ENCODE measurements around the gene ALS2. TPM values are rescaled to one million over a fixed set of nuclear protein-coding genes. Genes with fewer than 3 reads are reported as not detected.

ALS2 gene
- total RNA-seq, 1 experiment from 2014 or later: 38.3 TPM

DNA sequence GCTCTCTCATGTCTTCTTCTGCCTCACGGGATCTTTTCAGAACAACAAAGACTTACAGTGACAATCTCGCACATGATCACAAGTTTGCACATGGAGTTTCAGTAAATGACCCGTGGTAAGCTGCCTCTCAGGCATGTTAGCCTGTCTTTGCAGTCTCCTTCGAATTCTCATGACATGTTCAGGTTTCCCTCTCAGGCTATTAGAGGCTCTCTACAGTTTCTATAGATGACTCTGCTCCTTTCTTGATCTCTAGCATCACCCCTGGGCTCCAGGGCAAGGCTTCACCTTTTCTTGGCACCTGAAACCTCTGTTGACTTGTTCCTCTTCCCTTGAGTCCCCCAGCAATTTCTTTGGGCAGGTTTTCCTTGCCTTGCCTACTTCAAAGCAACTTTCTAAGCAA lies 105.3 kb downstream of the ALS2 start:
- no peak for DNase-seq
- Histone ChIP-seq H3K4me1 (no peaks in the 10 kb centered on the region), H3K9me3 (no peaks in the 10 kb centered on the region), H3K36me3 (ENCODE audit: control insufficient read depth, insufficient read depth, low read length) (no peaks in the 10 kb centered on the region), H3K4me3 (ENCODE audit: low read depth, low read length) (no peak overlapping the region), H3K27me3 (replicated peaks; ENCODE audit: control insufficient read depth, insufficient read depth, low read length) (no peaks in the 10 kb centered on the region)
- TF ChIP-seq, protein P1, sequence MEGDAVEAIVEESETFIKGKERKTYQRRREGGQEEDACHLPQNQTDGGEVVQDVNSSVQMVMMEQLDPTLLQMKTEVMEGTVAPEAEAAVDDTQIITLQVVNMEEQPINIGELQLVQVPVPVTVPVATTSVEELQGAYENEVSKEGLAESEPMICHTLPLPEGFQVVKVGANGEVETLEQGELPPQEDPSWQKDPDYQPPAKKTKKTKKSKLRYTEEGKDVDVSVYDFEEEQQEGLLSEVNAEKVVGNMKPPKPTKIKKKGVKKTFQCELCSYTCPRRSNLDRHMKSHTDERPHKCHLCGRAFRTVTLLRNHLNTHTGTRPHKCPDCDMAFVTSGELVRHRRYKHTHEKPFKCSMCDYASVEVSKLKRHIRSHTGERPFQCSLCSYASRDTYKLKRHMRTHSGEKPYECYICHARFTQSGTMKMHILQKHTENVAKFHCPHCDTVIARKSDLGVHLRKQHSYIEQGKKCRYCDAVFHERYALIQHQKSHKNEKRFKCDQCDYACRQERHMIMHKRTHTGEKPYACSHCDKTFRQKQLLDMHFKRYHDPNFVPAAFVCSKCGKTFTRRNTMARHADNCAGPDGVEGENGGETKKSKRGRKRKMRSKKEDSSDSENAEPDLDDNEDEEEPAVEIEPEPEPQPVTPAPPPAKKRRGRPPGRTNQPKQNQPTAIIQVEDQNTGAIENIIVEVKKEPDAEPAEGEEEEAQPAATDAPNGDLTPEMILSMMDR (IDR thresholded peaks at IDR 0.05; ENCODE audit: insufficient read depth in 1 of 2, low read depth in 1 of 2, low read length in 1 of 2, severe bottlenecking in 1 of 2, unreplicated experiment in 1 of 2): no peak
- intact Hi-C loops (cut with micrococcal nuclease; ENCODE audit: unreplicated experiment): no loop called here
- Mint-ChIP-seq H3K27ac (ENCODE audit: unreplicated experiment) (no peak overlapping the region), H3K36me3 (ENCODE audit: insufficient read depth, unreplicated experiment) (no peaks in the 10 kb centered on the region), H3K27me3 (ENCODE audit: insufficient read depth, unreplicated experiment) (peaks cover 9% of the 10 kb centered on the region), H3K9me3 (ENCODE audit: unreplicated experiment) (no peaks in the 10 kb centered on the region), H3K4me1 (ENCODE audit: low read depth, unreplicated experiment) (no peaks in the 10 kb centered on the region), H3K4me3 (ENCODE audit: unreplicated experiment) (no peak overlapping the region)
- POLR2A ChIA-PET: no interaction called here
- CTCF ChIA-PET: no interaction called here
- no TSS peak for BruUV-seq (replicated peaks)

DNA sequence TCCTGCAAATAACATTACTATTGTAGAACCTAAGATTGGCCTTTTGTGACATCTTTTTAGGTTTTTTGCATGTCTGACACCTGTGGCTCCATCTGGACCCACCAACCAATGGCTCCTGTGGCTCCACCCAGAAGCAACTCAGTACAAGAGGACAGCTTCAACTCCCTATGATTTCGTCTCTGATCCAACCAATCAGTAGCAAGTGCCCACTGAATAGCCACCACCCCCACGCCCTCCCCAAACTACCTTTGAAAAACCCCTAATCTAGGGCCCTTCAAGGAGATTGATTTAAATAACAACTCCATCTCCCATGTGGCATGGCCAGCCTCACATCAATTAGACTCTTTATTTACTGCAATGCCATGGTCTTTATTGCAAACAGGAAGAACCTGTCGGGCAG lies 105.9 kb downstream of the ALS2 start:
- Histone ChIP-seq H3K27me3 (replicated peaks; ENCODE audit: control insufficient read depth, insufficient read depth, low read length) (no peaks in the 10 kb centered on the region), H3K9me3 (no peaks in the 10 kb centered on the region), H3K4me1 (no peaks in the 10 kb centered on the region), H3K36me3 (ENCODE audit: control insufficient read depth, insufficient read depth, low read length) (no peaks in the 10 kb centered on the region), H3K4me3 (ENCODE audit: low read depth, low read length) (no peak overlapping the region)
- CTCF ChIA-PET: no interaction called here
- Mint-ChIP-seq H3K27ac (ENCODE audit: unreplicated experiment) (no peak overlapping the region), H3K9me3 (ENCODE audit: unreplicated experiment) (no peaks in the 10 kb centered on the region), H3K4me3 (ENCODE audit: unreplicated experiment) (no peak overlapping the region), H3K4me1 (ENCODE audit: low read depth, unreplicated experiment) (no peaks in the 10 kb centered on the region), H3K27me3 (ENCODE audit: insufficient read depth, unreplicated experiment) (peaks cover 9% of the 10 kb centered on the region), H3K36me3 (ENCODE audit: insufficient read depth, unreplicated experiment) (no peaks in the 10 kb centered on the region)
- no TSS peak for BruUV-seq (replicated peaks)
- DNase-seq: no peak
- TF ChIP-seq, protein P1 (IDR thresholded peaks at IDR 0.05; ENCODE audit: insufficient read depth in 1 of 2, low read depth in 1 of 2, low read length in 1 of 2, severe bottlenecking in 1 of 2, unreplicated experiment in 1 of 2): no peak
- intact Hi-C loops (cut with micrococcal nuclease; ENCODE audit: unreplicated experiment): no loop called here
- POLR2A ChIA-PET: no interaction called here

DNA sequence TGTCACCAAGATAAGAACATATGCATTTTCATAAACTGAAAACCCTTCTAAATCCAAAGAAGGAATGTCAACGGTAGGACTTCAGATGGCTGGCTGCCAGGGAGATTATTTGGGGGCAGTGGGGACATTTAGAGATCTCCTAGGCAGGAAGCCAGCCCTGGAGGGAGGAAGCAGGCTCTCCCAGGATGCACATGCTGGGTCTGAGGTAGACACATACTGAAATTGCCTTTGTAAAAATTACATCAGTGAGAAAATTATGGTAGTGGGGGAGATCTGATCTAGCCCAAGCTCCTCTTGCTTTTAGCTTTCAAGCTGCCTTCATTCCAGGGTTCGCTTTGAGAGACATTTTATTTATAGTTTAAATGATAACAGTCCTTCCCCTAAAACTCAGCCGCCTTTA lies 106.4 kb downstream of the ALS2 start:
- CTCF ChIA-PET: no interaction called here
- no peaks in the 10 kb centered on the region for H3K36me3 Mint-ChIP-seq (ENCODE audit: insufficient read depth, unreplicated experiment)
- intact Hi-C loops (cut with micrococcal nuclease; ENCODE audit: unreplicated experiment): no loop called here
- no peaks in the 10 kb centered on the region for H3K4me1 ChIP-seq
- H3K27me3 ChIP-seq (replicated peaks; ENCODE audit: control insufficient read depth, insufficient read depth, low read length): no peaks in the 10 kb centered on the region
- H3K4me3 Mint-ChIP-seq (ENCODE audit: unreplicated experiment): no peak overlapping the region
- H3K36me3 ChIP-seq (ENCODE audit: control insufficient read depth, insufficient read depth, low read length): no peaks in the 10 kb centered on the region
- H3K27me3 Mint-ChIP-seq (ENCODE audit: insufficient read depth, unreplicated experiment): peaks cover 9% of the 10 kb centered on the region
- POLR2A ChIA-PET: no interaction called here
- H3K4me3 ChIP-seq (ENCODE audit: low read depth, low read length): no peak overlapping the region
- H3K9me3 ChIP-seq: no peaks in the 10 kb centered on the region
- H3K4me1 Mint-ChIP-seq (ENCODE audit: low read depth, unreplicated experiment): no peaks in the 10 kb centered on the region
- BruUV-seq (replicated peaks): no TSS peak
- TF ChIP-seq, protein P1 (IDR thresholded peaks at IDR 0.05; ENCODE audit: insufficient read depth in 1 of 2, low read depth in 1 of 2, low read length in 1 of 2, severe bottlenecking in 1 of 2, unreplicated experiment in 1 of 2): no peak
- H3K9me3 Mint-ChIP-seq (ENCODE audit: unreplicated experiment): no peaks in the 10 kb centered on the region
- H3K27ac Mint-ChIP-seq (ENCODE audit: unreplicated experiment): no peak overlapping the region
- DNase-seq: no peak
